VCaP (cell line): ENCODE results near the gene UGT1A6.

ENCODE experiments used
- H3K27ac ChIP-seq: fragments of 450-650 bp; 2 replicates; pipeline ENCODE4 v1.5.1; 2017
- TF ChIP-seq, protein P1 (sequence below): fragments of 450-650 bp; conservative IDR thresholded peaks from 2 replicates; pipeline ENCODE4 v1.5.1; 2017; ENCODE audit warnings: mild to moderate bottlenecking, moderate library complexity

Gene UGT1A6

DNA sequence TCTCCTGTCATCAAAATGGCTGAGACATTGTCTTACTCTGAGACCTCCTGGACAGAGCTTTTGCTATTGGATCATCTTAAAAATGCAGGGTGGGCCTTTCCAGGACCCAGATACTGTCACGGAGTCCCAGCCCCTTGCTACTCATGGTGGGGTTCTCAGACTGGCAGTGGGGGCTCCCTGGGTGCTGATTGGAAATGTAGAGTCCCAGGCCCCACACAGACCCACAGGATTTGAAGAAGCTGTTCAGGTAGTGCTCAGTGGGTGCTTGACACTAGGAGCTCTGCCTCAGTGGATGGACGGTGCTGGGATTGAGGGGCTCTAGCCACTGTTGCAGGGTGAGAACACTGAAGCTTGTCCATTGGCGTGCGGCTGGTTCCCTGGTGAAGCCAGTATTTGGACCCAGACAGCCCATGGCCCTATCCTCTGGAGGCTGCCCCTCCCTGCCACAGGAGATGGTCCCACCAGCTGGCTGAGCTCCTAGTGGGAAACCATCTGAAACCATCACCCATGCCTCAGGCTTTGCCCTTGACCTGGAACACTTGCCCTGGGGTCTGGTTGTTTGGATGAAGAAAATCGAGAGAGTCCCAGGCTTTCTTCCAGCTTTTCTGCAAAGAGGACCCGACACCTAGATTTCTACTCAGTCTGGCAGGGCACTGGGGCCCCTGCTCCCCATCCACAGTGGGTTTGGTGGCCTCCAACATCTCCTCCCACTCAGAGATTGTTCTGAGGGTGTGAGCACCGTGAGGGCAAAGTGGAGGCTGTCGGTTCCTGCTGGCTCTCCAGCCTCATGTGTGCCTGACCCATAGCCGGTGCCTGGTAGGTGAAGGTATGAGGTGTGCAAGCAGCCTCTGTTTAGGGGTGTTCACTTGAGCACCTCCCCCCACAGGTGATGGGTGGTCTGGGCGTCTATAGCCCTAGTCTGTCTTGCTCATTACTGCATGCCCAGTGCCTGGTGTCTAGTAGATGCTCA lies 115.6 kb downstream of the UGT1A6 start:
- no peak overlapping the region for H3K27ac ChIP-seq
- TF ChIP-seq, protein P1, sequence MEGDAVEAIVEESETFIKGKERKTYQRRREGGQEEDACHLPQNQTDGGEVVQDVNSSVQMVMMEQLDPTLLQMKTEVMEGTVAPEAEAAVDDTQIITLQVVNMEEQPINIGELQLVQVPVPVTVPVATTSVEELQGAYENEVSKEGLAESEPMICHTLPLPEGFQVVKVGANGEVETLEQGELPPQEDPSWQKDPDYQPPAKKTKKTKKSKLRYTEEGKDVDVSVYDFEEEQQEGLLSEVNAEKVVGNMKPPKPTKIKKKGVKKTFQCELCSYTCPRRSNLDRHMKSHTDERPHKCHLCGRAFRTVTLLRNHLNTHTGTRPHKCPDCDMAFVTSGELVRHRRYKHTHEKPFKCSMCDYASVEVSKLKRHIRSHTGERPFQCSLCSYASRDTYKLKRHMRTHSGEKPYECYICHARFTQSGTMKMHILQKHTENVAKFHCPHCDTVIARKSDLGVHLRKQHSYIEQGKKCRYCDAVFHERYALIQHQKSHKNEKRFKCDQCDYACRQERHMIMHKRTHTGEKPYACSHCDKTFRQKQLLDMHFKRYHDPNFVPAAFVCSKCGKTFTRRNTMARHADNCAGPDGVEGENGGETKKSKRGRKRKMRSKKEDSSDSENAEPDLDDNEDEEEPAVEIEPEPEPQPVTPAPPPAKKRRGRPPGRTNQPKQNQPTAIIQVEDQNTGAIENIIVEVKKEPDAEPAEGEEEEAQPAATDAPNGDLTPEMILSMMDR, result no peak

DNA sequence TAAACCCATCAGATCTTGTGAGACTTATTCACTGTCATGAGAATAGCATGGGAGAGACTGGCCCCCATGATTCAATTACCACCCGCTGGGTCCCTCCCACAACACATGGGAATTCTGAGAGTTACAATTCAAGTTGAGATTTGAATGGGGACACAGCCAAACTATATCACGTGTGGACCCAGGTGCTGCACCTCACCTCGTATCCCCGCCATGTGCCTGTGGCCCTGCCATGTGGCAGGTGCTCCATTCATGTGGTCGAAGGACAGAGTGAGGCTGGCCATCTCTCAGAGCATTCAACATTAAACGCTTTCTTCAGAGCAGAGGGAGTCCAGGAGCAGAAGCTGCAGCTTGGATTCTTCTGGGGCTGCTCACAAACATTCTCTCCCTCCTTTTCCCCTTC lies 117.7 kb downstream of the UGT1A6 start:
- H3K27ac ChIP-seq, result no peak overlapping the region
- TF ChIP-seq, protein P1, result no peak

DNA sequence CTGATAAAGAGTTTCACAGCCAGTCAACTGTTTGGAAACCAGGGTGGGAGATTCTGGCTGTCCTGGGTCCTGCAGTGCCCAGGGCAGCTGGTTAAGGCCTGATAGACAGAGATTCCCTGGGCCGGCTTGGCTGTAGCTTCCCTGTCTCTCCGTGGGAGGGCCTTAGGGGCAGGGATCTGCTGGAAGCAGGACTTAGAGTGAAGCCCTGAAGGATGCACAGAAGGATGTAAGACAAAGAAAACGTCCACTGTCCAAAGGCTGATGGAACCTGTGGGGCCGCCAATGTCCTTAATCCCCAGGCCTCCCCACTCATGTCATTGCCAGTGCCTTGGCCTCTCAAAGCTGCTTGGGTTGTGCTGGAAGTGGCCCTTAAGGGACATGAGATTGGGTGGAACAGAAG lies 118.4 kb downstream of the UGT1A6 start:
- TF ChIP-seq, protein P1, result no peak
- no peak overlapping the region for H3K27ac ChIP-seq

DNA sequence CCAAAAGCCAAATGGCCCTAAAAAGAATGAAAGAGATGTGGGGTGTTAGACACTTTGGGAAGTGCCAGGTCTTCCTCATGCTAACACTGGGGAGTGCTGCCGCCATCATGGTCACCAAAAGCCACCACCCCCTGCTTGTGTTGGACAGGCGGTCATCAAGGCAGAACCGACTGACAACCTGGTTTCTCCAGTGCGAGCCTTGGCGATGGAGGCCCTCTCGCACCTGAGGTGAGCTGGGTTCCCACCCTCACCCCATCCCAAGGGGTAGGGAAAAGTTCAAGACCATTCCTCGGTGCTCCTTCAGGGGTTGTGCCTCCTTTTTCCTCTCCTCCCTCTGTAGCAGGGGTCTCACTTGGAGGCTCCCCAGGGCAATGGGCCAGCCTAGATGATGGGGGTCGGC lies 119.0 kb downstream of the UGT1A6 start:
- TF ChIP-seq, protein P1, result no peak
- H3K27ac ChIP-seq, result no peak overlapping the region

DNA sequence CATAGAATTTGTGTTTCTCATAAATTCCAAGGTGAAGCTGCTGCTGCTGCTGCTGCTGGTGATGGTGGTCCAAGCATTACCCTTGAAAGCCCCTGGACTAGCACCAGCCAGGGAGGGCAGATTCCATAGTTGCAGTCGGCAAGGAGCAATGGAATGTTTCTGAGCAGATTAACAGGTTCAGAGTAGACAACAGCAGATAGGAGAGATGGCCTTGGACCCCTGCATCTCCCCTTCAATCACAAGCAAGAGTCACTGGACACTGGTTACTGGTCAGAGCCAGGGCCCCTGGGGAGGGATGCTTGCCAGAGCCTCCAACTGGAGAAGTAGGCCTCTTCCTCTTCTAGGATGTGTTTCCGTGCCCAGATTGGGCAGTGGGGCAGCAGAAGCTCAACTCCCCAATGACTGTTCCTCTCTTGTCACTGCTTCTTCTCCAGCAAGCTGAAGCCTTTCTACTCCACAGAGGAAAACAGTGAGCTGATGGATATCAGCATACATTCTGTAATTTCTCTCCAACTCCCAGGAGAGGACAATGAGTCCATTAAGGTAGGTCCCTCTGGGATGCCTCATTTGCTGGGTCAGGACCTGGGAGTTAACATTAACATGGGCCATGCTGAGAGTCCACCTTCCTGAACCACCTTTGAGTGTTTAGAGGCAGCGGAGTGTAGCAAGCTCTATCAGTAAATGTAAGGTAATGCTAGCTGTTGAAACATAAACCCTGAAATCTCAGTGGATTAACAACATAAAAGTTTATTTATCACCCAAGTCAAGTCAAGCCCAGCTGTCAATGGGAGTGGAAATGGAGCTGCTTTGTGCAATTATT lies 120.8 kb downstream of the UGT1A6 start:
- TF ChIP-seq, protein P1, result no peak
- no peak overlapping the region for H3K27ac ChIP-seq

DNA sequence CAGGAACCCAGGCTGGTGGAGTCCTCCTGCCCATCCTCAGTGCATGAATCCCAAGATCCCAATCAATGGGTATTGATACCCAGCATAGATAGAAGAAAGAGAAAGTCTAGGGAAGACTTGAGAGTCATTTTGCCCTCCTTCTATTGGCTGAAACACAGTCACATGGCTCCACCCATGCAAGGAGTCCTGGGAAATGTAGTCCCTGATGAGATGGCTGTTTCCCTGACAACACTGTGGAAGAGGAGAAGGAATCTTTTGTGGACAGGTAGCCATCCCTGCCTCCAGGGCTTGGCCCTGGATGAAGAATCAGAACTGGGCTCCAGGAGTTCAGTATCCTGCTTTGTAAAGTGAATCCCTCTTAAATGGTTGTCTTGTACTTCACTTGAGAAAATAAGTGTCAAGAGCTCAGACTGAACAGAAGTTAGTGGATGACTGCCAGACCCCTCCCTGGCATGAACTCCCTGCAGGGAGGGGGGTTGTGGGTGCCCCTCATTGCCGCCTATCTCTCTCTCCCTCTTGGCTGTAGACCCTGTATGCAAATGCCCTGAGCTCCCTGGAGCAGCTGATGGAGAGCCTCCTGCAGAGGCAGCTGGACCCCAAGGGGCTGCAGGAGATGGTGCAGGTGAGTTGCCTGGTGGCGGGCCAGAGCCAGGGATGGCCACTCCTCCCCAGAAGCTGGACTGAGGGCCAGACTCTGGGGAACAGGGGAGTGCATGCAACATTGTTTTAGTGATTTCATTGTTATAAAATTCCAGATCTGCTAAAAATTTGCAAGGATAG lies 121.6 kb downstream of the UGT1A6 start:
- TF ChIP-seq, protein P1, result no peak
- peak overlapping the region; percentile 29 for H3K27ac ChIP-seq
